ENCODE results near the gene AP1S1. TPM values are rescaled to one million over a fixed set of nuclear protein-coding genes. Genes with fewer than 3 reads are reported as not detected.

AP1S1 gene
- total and polyA plus RNA-seq, 8 donors = 2.7 to 71.2 (median 34.7) TPM; not detected in 1

- peaks cover 0 to 14% (median 0%) of the 10 kb centered on the region in 3 donors for H3K27me3 ChIP-seq
- no peak for TF ChIP-seq EP300 (IDR thresholded peaks at IDR 0.05)
- no peak for TF ChIP-seq POLR2AphosphoS5 (IDR thresholded peaks at IDR 0.05)
- TF ChIP-seq POLR2A (IDR thresholded peaks at IDR 0.05) = no peak
- H3K9me3 ChIP-seq = no peaks in the 10 kb centered on the region
- peaks cover 0 to 9% (median 0%) of the 10 kb centered on the region in 4 donors for H3K36me3 ChIP-seq
- no peak overlapping the region for H3K27ac ChIP-seq
- H3K4me3 ChIP-seq = no peak overlapping the region
- no peak for DNase-seq
- H3K4me1 ChIP-seq = peaks cover 5 to 28% (median 21%) of the 10 kb centered on the region in 4 donors
- intact Hi-C loops (cut with DNase I; ENCODE audit: low total_unique reads) = loop anchor here (5.0 kb wide), 1 partner anchor 141 kb away; no protein-coding TSS in a partner anchor
- WGBS, 5 donors = 79 to 84% (median 79%) methylated on average over 4 of the region's 4 CpGs
Observed at GRCh38 chr7:101140746-101141382, 13.4 kb upstream of the AP1S1 start.

- Histone ChIP-seq H3K4me1 (peaks cover 10 to 26% (median 18%) of the 10 kb centered on the region in 4 donors), H3K36me3 (peaks cover 0 to 6% (median 3%) of the 10 kb centered on the region in 4 donors), H3K9me3 (no peaks in the 10 kb centered on the region), H3K27me3 (peaks cover 0 to 20% (median 0%) of the 10 kb centered on the region in 3 donors), H3K27ac (no peak overlapping the region), H3K4me3 (no peak overlapping the region)
- intact Hi-C loops (cut with DNase I; ENCODE audit: low total_unique reads) = no loop called here
- TF ChIP-seq EP300 (IDR thresholded peaks at IDR 0.05) = no peak
- no peak for TF ChIP-seq POLR2AphosphoS5 (IDR thresholded peaks at IDR 0.05)
- TF ChIP-seq CTCF (IDR thresholded peaks at IDR 0.05) = no peak
- TF ChIP-seq POLR2A (IDR thresholded peaks at IDR 0.05) = no peak
- WGBS, 5 donors = 55 to 82% (median 77%) methylated on average over 2 of the region's 2 CpGs
- no peak for DNase-seq
Observed at GRCh38 chr7:101151908-101152651, 2.2 kb upstream of the AP1S1 start.

- peak overlapping the region; percentile 46 to 81 (median 69) for H3K27ac ChIP-seq
- intact Hi-C loops (cut with DNase I; ENCODE audit: low total_unique reads) = no loop called here
Observed at GRCh38 chr7:101154693-101155102, 422 bp downstream of the AP1S1 start.

GRCh38 chr7:101155303-101155702, 1.0 kb downstream of the AP1S1 start:
- peaks cover 10 to 26% (median 18%) of the 10 kb centered on the region in 4 donors for H3K4me1 ChIP-seq
- no peak for DNase-seq
- WGBS, 5 donors = 45 to 59% (median 52%) methylated on average over 3 to 4 of the region's 4 CpGs
- peaks cover 15 to 39% (median 35%) of the 10 kb centered on the region in 4 donors for H3K36me3 ChIP-seq
- no peaks in the 10 kb centered on the region for H3K9me3 ChIP-seq
- intact Hi-C loops (cut with DNase I; ENCODE audit: low total_unique reads) = no loop called here
- TF ChIP-seq POLR2AphosphoS5 (IDR thresholded peaks at IDR 0.05) = no peak
- no peak for TF ChIP-seq EP300 (IDR thresholded peaks at IDR 0.05)
- TF ChIP-seq POLR2A (IDR thresholded peaks at IDR 0.05) = no peak
- TF ChIP-seq CTCF (IDR thresholded peaks at IDR 0.05) = no peak
- H3K4me3 ChIP-seq = peak overlapping the region; percentile 90 to 96 (median 92)
- peaks cover 0 to 10% (median 0%) of the 10 kb centered on the region in 3 donors for H3K27me3 ChIP-seq
- H3K27ac ChIP-seq = peak overlapping the region in 3 of 5 donors; percentile 69 to 81 (median 77)

More at GRCh38 chr7:101154693-101155102, 422 bp downstream of the AP1S1 start:
- peak overlapping the region; percentile 90 to 96 (median 92) for H3K4me3 ChIP-seq
- TF ChIP-seq POLR2AphosphoS5 (IDR thresholded peaks at IDR 0.05) (no peak), POLR2A (IDR thresholded peaks at IDR 0.05) (no peak)
- 0 to 4% (median 1%) methylated on average over 8 to 33 of the region's 34 CpGs for WGBS, 5 donors
- H3K4me1 ChIP-seq = peaks cover 10 to 26% (median 18%) of the 10 kb centered on the region in 4 donors
- peaks cover 10 to 32% (median 29%) of the 10 kb centered on the region in 4 donors for H3K36me3 ChIP-seq
- DNase-seq = peak in 1 of 2 donors; percentile 53
- no peaks in the 10 kb centered on the region for H3K9me3 ChIP-seq
- H3K27me3 ChIP-seq = peaks cover 0 to 11% (median 0%) of the 10 kb centered on the region in 3 donors

- 75 to 86% (median 78%) methylated on average over 6 of the region's 6 CpGs for WGBS, 5 donors
- Histone ChIP-seq H3K4me3 (no peak overlapping the region), H3K36me3 (peaks cover 25 to 48% (median 45%) of the 10 kb centered on the region in 4 donors), H3K4me1 (peaks cover 10 to 26% (median 18%) of the 10 kb centered on the region in 4 donors), H3K9me3 (no peaks in the 10 kb centered on the region), H3K27ac (no peak overlapping the region), H3K27me3 (peaks cover 0 to 17% (median 0%) of the 10 kb centered on the region in 3 donors)
- no peak for DNase-seq
- TF ChIP-seq CTCF (IDR thresholded peaks at IDR 0.05) (no peak), POLR2A (IDR thresholded peaks at IDR 0.05) (no peak), POLR2AphosphoS5 (IDR thresholded peaks at IDR 0.05) (no peak), EP300 (IDR thresholded peaks at IDR 0.05) (no peak)
- intact Hi-C loops (cut with DNase I; ENCODE audit: low total_unique reads) = no loop called here
Observed at GRCh38 chr7:101156277-101156676, 2.0 kb downstream of the AP1S1 start.
